HG02759 (cell line): ENCODE measurements around the gene CCDC24.
A peak's percentile ranks its signal among the peaks of the same experiment; 100 is the strongest.

Experiments
- ATAC-seq: cut with Tn5 transposase; IDR thresholded peaks from one replicate; pipeline ENCODE4 v1.9.1; 2021; ENCODE audit warnings: mild to moderate bottlenecking, moderate library complexity; ENCODE audit not compliant: unreplicated experiment

The CCDC24 gene

GRCh38 chr1:43962324-43962723, 29.1 kb upstream of the CCDC24 start:
- no peak for ATAC-seq

GRCh38 chr1:43963006-43963405, 28.4 kb upstream of the CCDC24 start:
- no peak for ATAC-seq

GRCh38 chr1:43963890-43964289, 27.5 kb upstream of the CCDC24 start:
- no peak for ATAC-seq

- no peak for ATAC-seq
Observed at GRCh38 chr1:43965316-43965715, 26.1 kb upstream of the CCDC24 start.

GRCh38 chr1:43968348-43968948, 23.0 kb upstream of the CCDC24 start:
- no peak for ATAC-seq

GRCh38 chr1:43969416-43969745, 22.0 kb upstream of the CCDC24 start:
- ATAC-seq, result peak; percentile 3

GRCh38 chr1:43969746-43970466, 21.5 kb upstream of the CCDC24 start, which contains the start of gene DPH2:
Gene DPH2 (plus strand): TSS chr1:43970010. CDS start chr1:43970176, 166 bp downstream.
- ATAC-seq, result peak; percentile 84

- ATAC-seq, result no peak
Observed at GRCh38 chr1:43970502-43970901, 20.9 kb upstream of the CCDC24 start.

GRCh38 chr1:43970911-43971310, 20.5 kb upstream of the CCDC24 start:
- no peak for ATAC-seq

GRCh38 chr1:43971336-43971980, 19.9 kb upstream of the CCDC24 start:
- no peak for ATAC-seq

- no peak for ATAC-seq
Observed at GRCh38 chr1:43973981-43974442, 17.4 kb upstream of the CCDC24 start.

- peak; percentile 72 for ATAC-seq
Observed at GRCh38 chr1:43974443-43975248, 16.8 kb upstream of the CCDC24 start, which contains the start of gene ATP6V0B. Gene ATP6V0B (plus strand): TSS chr1:43974960. CDS start chr1:43975041, 81 bp downstream.

GRCh38 chr1:43975249-43975961, 16.0 kb upstream of the CCDC24 start:
- ATAC-seq, result no peak

GRCh38 chr1:43976045-43976444, 15.4 kb upstream of the CCDC24 start:
- no peak for ATAC-seq

GRCh38 chr1:43976890-43977289, 14.5 kb upstream of the CCDC24 start:
- ATAC-seq, result no peak

- no peak for ATAC-seq
Observed at GRCh38 chr1:43977376-43978263, 13.8 kb upstream of the CCDC24 start.

GRCh38 chr1:43978264-43978550, 13.2 kb upstream of the CCDC24 start:
- ATAC-seq, result no peak

- no peak for ATAC-seq
Observed at GRCh38 chr1:43978551-43979260, 12.7 kb upstream of the CCDC24 start, which contains the start of gene B4GALT2. Gene B4GALT2 (plus strand): TSS chr1:43979210. CDS start chr1:43981161, 1,951 bp downstream.

GRCh38 chr1:43979261-43979527, 12.2 kb upstream of the CCDC24 start:
- no peak for ATAC-seq
